ENCODE measurements around the gene OR2A7.
"Not testable (repeated sequence)": the region's sequence is repeated elsewhere in the genome, so short reads cannot be mapped to it uniquely, and the experiment has no call there.

DNA sequence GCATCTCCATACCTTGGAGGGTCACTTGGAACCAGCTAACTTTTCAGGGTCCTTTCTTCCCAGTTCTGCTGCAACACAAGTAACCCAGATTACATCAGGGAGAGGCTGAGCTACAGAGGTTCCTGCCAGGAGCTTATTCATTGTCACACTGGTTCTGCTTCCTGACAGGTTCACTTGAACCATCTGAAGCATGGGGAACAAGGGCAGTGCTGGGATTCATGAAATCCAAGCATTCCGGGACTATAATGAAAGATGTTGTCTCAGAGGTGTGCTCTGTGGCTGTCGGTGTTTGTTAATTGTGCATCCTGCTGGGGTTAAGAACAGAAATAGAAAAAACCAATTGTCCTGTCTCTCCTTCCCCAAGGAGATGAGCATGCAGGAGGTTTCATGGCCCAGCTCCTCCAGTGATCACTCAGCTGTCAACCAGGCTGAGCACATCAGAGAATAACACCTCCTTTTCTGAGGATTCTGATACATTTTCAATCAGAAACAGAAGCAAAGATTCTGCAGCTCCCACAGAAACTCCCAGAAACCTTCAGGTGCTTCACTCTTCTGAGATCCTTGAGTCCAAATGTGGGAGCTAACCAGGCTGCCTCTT lies 47.4 kb upstream of the OR2A7 start, which contains the start of gene OR2A1:
- TF ChIP-seq, protein P1, sequence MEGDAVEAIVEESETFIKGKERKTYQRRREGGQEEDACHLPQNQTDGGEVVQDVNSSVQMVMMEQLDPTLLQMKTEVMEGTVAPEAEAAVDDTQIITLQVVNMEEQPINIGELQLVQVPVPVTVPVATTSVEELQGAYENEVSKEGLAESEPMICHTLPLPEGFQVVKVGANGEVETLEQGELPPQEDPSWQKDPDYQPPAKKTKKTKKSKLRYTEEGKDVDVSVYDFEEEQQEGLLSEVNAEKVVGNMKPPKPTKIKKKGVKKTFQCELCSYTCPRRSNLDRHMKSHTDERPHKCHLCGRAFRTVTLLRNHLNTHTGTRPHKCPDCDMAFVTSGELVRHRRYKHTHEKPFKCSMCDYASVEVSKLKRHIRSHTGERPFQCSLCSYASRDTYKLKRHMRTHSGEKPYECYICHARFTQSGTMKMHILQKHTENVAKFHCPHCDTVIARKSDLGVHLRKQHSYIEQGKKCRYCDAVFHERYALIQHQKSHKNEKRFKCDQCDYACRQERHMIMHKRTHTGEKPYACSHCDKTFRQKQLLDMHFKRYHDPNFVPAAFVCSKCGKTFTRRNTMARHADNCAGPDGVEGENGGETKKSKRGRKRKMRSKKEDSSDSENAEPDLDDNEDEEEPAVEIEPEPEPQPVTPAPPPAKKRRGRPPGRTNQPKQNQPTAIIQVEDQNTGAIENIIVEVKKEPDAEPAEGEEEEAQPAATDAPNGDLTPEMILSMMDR (IDR thresholded peaks at IDR 0.05 in 8 of 11, conservative IDR thresholded peaks at IDR 0.05 in 3 of 11), result not testable (repeated sequence)
- TF ChIP-seq POLR2A, POLR2AphosphoS5 (IDR thresholded peaks at IDR 0.05): not testable (repeated sequence)

All from spleen (tissue), 7 donors.